Left ventricle myocardium inferior (tissue), 1 donor: ENCODE results near the gene RRP1B. TPM values are rescaled to one million over a fixed set of nuclear protein-coding genes. Genes with fewer than 3 reads are reported as not detected.

ENCODE experiments used
- DNase-seq: peaks from one replicate; pipeline ENCODE4 v3.0.0-alpha.2; 2020
- H3K27ac ChIP-seq: fragments of 200-600 bp; replicated peaks from 2 replicates; pipeline ENCODE4 v1.8.0; 2021
- H3K27me3 ChIP-seq: fragments of 200-600 bp; 2 replicates; pipeline ENCODE4 v1.8.0; 2021; ENCODE audit warnings: low read depth
- H3K36me3 ChIP-seq: fragments of 200-600 bp; 2 replicates; pipeline ENCODE4 v1.8.0; 2021
- H3K4me1 ChIP-seq: fragments of 200-600 bp; 2 replicates; pipeline ENCODE4 v1.8.0; 2021
- H3K4me3 ChIP-seq: fragments of 200-600 bp; 2 replicates; pipeline ENCODE4 v1.8.0; 2021; ENCODE audit warnings: mild to moderate bottlenecking, moderate library complexity
- H3K9me3 ChIP-seq: fragments of 200-600 bp; replicated peaks from 2 replicates; pipeline ENCODE4 v1.8.0; 2021
- intact Hi-C: fragments of 100-400 bp; cut with micrococcal nuclease; formaldehyde crosslinking; loops from one replicate; pipeline ENCODE4 v1.11.0; 2022
- total RNA-seq: library from RNA; stranded (reverse); fragmentation: NEBNext Ultra II Directional; extraction: Animal tissue kit (Norgen Biotek cat#: 25700); gene quantifications from one replicate; pipeline ENCODE4 v1.2.1, GENCODE V29; 2021
- TF ChIP-seq, protein P1 (sequence below): fragments of 200-600 bp; IDR thresholded peaks from 2 replicates; pipeline ENCODE4 v1.8.0; 2021; ENCODE audit warnings: antibody characterized with exemption, mild to moderate bottlenecking, borderline replicate concordance
- donor health status: DM: no; HTN: yes; CAD: no; lungs with severe emphysema.

Gene RRP1B
- total RNA-seq, 1 donor from 2014 or later: 8.9 TPM

GRCh38 chr21:43728467-43729390 lies 69.4 kb downstream of the RRP1B start:
- intact Hi-C loops: no loop called here
- TF ChIP-seq, protein P1, sequence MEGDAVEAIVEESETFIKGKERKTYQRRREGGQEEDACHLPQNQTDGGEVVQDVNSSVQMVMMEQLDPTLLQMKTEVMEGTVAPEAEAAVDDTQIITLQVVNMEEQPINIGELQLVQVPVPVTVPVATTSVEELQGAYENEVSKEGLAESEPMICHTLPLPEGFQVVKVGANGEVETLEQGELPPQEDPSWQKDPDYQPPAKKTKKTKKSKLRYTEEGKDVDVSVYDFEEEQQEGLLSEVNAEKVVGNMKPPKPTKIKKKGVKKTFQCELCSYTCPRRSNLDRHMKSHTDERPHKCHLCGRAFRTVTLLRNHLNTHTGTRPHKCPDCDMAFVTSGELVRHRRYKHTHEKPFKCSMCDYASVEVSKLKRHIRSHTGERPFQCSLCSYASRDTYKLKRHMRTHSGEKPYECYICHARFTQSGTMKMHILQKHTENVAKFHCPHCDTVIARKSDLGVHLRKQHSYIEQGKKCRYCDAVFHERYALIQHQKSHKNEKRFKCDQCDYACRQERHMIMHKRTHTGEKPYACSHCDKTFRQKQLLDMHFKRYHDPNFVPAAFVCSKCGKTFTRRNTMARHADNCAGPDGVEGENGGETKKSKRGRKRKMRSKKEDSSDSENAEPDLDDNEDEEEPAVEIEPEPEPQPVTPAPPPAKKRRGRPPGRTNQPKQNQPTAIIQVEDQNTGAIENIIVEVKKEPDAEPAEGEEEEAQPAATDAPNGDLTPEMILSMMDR: peak; percentile 61

GRCh38 chr21:43731476-43731875 lies 72.1 kb downstream of the RRP1B start:
- H3K9me3 ChIP-seq: no peaks in the 10 kb centered on the region
- peaks cover 3% of the 10 kb centered on the region for H3K36me3 ChIP-seq
- intact Hi-C loops: no loop called here
- TF ChIP-seq, protein P1: no peak
- peaks cover 79% of the 10 kb centered on the region for H3K4me1 ChIP-seq
- no peak for DNase-seq
- no peaks in the 10 kb centered on the region for H3K27me3 ChIP-seq
- H3K4me3 ChIP-seq: no peak overlapping the region
- H3K27ac ChIP-seq: no peak overlapping the region

More at GRCh38 chr21:43728467-43729390, 69.4 kb downstream of the RRP1B start:
- Histone ChIP-seq H3K36me3 (peaks cover 3% of the 10 kb centered on the region), H3K27me3 (no peaks in the 10 kb centered on the region), H3K4me3 (peak overlapping the region; percentile 75), H3K9me3 (no peaks in the 10 kb centered on the region), H3K27ac (peak overlapping the region; percentile 95), H3K4me1 (peaks cover 78% of the 10 kb centered on the region)
- peak; percentile 95 for DNase-seq

DNA sequence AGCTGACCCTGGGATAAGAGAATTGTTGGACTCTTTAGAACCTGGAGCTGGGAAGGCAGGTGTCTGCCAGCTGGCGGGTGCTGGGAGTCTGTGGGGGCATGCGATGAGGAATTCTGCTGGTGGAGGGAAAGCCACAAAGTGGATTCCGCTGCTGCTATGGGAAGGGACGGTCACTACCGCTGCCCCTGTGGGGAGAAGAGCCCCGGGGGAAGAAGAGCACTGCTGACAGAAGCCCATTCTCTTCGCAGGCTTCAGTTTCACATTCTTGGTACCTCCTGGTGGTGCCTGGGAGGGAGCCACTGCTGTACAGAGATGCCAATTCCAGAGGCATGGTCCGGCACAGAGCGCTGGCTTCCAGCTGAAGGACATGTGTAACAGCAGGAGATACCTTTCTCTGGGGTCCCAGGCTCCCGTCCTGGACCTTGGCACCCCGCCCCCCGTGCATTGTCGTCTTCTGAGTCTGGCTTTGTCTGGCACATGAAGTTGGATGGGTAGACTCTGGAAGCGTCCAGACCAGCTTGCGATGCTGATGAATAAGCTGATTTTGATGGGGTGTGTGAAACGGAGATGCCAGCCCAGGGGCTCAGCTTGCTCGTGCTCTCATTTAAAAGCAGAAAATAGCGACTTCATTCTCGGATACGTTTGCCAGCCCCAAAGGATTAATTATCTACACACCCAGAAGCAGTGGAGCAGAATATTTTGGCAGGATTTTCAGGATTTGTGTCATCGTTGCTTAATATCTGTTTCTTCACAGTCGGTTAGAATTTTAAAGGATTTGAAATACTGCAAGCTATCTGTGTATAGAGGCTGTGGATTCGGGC lies 72.7 kb downstream of the RRP1B start:
- peaks cover 74% of the 10 kb centered on the region for H3K4me1 ChIP-seq
- intact Hi-C loops: no loop called here
- H3K4me3 ChIP-seq: no peak overlapping the region
- no peak for DNase-seq
- no peaks in the 10 kb centered on the region for H3K9me3 ChIP-seq
- TF ChIP-seq, protein P1: no peak
- no peaks in the 10 kb centered on the region for H3K27me3 ChIP-seq
- peaks cover 3% of the 10 kb centered on the region for H3K36me3 ChIP-seq
- H3K27ac ChIP-seq: no peak overlapping the region

DNA sequence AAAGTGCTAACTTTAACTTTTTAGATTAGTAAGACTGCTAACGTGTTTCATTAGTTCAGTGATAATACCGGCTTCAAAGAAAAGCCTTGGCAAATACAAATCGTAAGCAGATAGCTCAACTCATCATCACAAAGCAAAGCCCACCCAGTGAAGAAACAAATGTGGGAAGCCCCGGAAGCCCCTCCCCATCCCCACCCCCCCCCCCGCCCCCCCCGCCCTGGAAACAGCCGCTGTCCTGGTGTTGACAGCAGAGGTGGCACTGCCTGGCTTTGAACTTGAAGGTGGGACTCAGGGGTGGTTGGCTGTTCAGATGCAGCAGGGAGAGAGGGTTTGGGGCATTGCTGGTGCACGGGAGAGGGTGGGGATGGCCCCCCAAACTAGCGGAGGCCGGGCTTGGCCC lies 73.7 kb downstream of the RRP1B start:
- no peaks in the 10 kb centered on the region for H3K9me3 ChIP-seq
- no peak for DNase-seq
- H3K4me1 ChIP-seq: peaks cover 71% of the 10 kb centered on the region
- peaks cover 8% of the 10 kb centered on the region for H3K36me3 ChIP-seq
- H3K4me3 ChIP-seq: no peak overlapping the region
- intact Hi-C loops: no loop called here
- H3K27me3 ChIP-seq: no peaks in the 10 kb centered on the region
- TF ChIP-seq, protein P1: no peak
- no peak overlapping the region for H3K27ac ChIP-seq

DNA sequence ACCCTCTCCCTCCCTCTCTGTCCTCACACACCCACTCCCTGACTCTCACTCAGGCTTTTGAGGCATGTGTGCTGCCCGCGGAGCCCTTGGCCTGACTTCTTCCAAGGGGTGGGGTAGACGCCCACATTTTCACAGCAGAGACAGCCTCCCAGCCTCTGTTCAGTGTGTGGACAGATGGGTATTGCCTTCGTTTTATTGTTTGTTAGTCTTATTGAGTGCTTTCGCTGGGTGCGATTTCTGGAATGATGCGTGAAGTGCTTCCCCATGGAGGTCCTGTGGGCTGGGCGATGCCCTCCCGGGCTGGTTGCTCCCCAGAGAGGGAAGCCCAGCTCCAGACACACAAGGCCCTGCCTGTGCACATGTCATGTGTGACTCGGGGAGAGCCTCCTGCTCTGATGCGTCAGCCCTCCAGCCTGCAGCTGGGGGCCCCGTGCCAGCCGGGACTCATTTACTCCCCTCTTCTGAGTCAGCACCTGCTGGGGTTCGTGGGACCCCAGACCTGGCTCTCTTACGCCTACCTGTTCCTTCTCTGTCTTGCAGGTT lies 74.2 kb downstream of the RRP1B start:
- DNase-seq: no peak
- TF ChIP-seq, protein P1: no peak

More for the DNA sequence above, 74.2 kb downstream of the RRP1B start:
- peaks cover 66% of the 10 kb centered on the region for H3K4me1 ChIP-seq
- peaks cover 8% of the 10 kb centered on the region for H3K36me3 ChIP-seq
- H3K4me3 ChIP-seq: no peak overlapping the region
- intact Hi-C loops: no loop called here
- H3K27me3 ChIP-seq: no peaks in the 10 kb centered on the region
- H3K9me3 ChIP-seq: no peaks in the 10 kb centered on the region
- no peak overlapping the region for H3K27ac ChIP-seq
